GM19395 (cell line): ENCODE results near the gene KCNH2.

Experiments
- ATAC-seq: cut with Tn5 transposase; IDR thresholded peaks from one replicate; pipeline ENCODE4 v1.9.1; 2021; ENCODE audit warnings: mild to moderate bottlenecking, moderate library complexity; ENCODE audit not compliant: unreplicated experiment

The KCNH2 gene

DNA sequence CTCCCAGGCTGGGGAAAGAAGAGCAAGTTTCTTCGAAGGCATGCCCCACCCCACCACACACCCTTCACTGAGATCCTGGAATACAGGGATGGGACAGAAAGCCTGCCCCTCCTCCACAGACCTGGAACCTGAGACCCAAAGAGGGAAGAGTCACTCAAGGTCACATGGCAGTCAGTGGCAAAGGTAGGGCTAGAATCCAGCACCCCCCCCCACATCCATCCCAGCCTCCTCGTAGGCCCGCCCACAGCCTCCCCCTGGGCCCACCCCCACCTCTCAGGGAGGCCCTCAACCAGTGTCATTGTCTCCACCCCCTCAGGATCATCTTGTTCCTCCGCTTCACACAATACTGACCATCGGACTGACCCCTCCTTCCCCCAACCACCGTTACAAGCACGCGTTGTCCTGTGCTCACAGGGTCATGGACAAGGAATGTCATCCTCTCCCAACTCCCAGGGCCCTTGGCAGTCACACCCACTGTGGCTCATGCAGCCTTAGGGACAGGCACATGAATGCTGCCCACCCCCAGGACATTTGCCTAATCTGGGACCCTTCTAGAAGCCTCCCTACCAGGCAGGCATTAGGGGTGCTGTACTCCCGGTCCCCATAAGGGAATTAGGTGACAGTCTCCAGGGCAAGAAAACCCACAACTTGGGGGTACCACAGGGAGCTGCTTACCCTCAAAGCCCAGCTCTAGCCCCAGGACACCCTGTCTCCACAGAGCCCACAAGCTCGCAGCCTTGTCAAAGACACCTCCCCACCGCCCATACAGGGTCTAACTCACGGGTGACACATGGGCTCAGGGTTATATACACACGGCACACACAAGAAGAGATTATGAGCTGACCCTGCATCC is 1.4 kb downstream of the KCNH2 start:
- ATAC-seq = no peak

DNA sequence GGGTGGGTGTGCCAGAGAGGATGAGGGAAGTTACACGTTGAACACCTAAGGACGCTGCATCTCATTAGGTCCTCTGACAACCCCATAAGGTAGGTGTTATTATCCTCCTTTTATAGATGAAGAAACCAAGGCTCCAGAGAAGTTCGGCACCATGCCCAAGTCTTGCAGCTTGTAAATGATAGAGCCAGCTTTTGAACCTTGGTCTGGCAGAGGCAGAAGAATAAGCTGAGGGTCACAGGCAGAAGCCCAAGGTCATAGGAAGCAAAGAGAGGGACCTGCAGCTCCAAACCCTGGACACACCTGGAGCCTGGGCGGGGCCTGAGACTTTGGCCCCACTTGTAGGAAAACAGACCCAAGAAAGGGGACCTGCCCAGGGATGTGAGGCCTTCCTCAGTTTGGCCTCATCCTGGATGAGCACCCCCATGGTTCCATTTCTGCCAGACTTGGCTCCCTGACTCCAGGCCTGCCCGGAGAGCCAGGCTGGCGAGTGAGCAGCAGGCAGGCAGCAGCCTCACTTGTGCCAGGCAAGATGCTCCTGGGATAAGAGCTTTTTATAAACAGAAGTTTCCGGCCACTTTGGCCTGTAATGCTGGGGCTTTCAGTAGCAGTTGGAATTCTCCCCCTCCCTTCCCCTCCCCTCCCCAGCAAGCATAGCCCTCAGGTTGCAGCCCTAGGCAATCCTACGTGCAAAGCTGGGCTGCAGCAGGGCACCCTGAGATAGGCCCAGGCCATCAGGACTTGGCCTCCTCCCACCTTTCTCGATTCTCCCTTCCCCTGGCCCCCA is 2.4 kb downstream of the KCNH2 start:
- no peak for ATAC-seq

DNA sequence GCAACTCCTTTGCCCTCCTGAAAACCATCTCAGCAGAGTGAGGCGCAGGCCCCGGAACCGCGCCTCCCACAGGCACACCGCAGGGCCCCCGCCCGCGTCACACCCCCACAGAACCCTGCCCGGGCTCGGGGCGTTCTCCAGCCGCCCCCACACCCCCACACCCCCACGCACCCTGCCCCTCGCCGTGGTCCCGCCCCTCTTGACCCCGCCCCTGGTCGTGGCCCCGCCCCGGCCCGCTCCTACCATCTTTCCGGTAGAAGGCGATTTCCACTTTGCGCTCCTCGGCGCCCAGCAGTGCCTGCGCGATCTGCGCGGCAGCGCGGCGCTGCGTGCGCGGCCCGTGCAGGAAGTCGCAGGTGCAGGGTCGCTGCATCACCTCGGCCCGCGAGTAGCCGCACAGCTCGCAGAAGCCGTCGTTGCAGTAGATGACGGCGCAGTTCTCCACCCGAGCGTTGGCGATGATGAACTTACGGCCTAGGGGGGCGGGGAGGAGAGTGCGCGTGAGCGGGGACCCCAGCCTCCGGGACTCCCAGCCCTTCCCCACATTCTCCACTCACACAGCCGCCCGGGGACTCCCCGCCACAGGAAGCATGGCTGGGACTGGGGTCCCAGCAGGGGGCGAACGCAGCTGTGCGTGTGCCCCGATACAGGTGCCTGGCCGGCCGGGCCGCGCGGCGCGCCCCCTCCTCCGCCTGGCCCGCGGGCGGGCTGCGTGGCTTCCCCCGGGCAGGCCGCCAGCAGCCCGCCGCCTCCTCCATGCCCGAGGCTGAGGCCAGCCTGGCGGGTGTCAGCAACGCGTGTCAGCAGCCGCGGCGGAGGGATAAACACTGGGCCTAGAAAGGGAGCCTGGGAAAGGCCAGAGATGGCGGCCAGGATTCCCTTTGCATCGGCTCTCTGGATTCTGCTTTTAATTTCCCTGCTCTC is 3.4 kb downstream of the KCNH2 start:
- peak; percentile 65 for ATAC-seq

DNA sequence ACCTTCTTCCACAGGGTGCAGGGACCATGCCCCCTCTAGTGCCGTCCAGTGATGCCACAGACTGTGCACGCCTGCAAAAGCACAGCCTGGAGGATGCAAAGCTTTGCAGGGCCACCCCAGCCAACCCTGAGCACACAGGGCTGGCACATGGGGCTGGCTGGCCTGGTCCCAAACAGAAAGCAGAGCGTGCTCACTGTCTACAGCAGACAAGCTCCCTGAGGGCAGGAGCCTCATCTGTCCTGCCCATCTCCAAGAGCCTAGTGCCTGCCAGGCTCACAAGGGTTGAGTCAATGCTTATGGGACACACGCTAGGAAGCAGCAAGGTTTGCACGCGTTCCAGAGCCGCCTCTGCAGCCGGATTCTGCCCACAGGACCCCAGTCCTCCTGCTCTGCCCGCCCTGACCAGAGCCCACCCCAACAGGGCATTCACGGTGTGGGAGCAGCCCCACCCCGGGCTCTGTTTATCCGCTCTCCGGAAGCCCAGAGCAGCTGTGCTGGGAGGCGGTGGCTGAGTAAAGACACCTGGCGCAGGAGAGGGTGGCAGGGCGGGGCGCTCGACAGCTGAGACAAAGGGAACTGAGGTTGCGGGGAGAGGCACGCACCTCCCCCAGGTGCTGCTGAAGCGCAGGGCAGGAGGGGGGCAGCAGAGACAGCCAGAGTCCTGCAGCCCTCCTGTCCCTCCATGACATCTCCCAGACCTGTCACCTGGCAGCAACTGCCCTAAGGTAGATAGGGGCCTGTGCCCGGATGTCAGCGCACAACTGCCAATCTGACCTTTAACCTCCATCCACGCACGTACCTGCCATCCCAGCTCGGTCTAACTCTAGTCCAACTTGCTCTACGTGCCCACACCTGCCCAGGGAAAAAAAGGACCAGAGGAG is 4.3 kb downstream of the KCNH2 start:
- ATAC-seq = no peak

DNA sequence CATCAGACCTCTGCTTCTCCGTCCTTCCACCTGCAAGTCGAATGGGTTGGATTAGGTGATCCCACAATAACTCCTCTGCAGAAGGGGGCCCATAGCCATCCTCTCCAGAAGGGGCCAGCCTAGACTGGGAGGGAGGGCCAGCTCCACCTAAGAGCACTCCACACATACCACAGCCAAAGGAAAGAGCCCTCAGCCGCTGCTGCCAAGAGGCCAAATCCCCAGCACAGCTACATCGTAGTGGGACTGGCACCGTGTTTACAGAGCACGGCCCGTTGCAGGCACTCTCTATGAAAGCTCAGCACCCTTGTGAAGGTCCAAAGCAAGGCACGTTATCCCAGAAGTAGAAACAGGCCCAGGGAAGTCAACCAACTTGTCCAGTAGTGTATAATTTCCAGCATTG is 5.4 kb downstream of the KCNH2 start:
- no peak for ATAC-seq

DNA sequence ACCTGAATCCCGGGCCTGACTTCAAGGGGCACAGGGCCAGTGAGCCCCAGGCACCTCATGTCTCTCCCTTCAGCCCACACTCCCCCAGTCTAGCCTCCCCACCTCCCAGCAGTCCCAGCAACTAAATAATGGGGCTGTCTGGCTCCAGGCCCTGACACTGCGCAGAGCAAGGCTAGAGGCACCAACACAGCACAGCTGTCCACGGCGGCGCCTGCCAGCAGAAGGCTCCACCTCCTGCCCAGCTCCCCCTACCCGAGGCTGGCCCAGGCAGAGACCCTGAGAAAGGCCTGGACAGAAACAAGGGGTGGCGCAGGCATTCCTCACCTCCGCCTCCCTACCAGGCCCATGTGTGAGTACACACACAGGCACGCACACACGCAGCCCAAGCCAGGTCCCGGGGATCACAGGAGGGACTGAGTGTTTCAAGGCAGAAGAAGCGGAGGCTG is 6.1 kb downstream of the KCNH2 start:
- ATAC-seq = no peak

DNA sequence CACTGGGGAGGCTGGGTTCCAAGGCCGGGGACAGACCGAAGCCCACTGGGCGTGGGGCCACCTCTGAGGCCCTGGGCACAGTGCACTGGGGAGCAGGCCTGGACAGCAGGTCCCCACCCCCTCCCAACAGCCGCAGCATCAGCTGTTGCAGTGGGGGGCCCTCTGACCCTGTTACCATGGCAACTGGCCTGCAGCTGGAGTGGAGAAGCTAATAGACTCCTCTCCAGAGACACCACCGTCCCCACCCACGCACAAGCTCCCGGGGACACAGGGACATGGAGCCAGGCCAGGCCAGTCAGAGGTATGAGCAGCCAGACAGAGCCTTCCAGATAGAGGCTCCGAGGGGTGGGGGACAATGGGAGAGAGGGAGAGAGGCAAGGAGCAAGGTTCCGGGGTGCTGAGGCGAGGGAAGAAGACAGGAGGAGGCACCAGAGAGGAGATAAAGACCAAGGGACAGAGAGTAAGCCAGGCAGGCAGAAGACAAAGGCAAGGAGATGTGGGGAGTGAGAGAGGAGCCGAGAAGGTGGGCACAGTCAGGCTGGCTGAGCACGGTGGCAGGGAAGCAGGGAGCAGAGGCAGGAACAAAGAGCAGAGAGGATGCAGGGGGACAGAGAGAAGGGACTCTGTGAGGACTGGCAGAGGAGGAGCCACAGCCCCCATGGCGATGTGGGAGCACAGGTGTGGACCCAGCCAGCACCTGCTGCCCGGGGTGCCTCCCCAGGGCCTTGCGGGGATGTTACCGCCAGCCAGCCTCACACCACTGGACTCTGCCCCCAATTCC is 6.7 kb downstream of the KCNH2 start:
- no peak for ATAC-seq

DNA sequence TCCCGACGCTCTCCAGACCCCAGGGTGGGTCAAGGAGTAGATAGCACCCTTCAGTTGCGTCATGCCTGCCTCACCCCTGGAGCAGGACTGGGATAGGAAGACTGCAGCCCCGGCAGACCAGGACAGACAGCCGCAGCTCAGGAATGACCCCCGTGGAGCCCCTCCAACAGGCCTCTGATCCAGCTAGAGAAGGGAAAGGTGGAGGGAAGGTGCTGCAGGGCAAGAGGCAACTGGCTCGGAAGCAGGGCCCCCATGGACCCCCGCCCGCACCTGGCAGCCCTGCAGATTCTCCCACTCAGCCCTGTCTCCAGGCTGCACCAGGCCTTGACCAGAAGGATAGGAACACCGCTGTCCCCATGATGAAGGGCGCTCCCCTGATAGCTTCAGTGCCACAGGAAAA is 7.7 kb downstream of the KCNH2 start:
- ATAC-seq = no peak

DNA sequence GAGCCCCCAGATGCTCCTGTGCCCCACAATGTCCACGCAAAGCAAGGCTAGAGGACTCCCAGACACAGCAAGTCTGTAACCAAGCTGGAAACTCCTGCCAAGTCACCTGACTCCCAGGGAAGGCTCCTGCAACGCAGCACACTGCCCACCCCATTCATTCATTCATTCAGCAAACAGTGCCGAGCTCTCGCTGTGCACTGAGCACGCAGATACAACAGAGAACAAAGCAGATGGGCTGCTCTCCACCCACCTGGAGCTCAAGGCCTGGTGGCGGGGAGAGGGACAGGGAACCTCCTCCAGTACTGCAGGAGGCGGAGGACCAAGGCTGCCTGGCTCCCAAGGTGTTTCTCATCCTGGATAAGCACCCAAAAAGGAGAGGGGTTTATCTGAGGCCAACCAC is 8.6 kb downstream of the KCNH2 start:
- no peak for ATAC-seq

DNA sequence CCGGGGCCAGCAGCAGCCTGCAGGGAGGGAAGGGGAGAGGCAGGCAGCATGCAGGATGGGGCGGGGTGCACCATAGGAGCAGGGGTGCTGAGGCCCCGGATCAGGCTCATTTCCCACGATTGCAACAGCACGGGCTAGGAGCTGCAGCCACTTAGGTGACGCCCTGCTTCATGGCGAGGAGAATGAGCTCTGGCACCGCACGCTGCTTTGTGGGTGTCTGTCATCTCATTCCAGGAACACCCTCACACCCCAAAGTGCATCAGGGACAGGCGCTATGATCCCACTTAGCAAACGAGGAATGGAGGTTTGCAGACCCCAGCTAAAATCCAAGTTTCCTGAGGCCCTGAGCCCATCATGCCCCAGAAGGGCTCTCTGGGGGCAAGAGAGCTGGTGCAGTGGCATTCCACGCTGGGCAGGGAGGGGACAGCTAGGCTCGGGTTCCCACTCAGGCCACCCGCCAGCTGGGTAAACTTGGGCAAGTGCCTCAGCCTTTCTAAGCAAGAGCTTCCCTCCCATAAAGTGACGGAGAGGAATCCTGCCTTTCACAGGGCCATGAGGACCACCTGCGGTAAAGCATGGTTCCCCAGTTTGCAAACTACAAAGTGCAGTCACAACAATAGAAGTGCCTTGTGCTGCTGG is 9.3 kb downstream of the KCNH2 start:
- no peak for ATAC-seq

DNA sequence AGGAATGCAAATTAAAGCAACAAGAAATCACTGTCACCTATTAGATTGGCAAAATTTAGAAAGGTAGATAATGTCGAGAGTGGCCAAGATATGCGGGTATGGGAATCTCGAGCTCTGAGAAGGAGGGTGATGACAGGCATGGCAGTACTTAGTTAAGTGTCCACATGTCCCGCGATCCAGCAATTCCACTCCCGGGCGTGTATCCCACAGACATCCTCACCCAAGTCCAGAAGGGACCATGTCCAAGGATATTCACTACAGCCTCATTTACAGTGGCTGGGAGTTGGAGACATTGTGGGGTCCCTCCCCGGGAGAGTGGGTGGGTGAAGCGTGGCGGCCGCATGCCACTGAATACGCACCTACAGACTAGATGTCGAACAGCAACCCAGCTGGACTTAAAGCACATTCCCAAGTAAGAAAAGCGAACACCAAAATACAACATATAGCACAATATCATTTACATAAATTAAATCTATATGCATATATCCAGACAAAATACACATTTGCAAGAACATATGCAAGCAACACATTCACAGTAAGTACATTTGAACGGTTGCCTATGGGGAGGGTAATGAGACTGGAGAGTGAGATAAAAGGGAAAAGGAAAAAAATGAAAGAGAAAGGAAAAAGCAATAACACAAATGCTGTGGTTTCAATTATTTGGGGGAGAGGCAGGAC is 9.9 kb downstream of the KCNH2 start:
- no peak for ATAC-seq

DNA sequence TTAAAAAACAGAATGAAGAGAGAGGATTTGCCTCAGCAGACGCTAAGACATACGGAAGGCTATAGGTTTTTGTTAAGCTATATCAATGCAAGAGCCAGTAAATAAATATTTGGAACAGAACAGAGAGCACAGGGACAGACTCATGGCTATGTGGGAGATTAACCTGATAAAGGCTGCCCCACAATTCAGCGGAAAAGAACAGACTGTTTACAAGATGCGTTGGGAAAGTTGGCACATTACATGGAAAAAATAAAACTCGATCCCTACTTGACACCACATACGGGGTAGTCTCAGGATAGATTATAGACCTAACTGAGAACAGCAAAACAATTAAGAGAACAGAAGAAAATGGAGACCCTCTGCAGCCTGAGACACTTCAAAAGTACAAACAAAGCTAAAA is 10.8 kb downstream of the KCNH2 start:
- ATAC-seq = no peak

DNA sequence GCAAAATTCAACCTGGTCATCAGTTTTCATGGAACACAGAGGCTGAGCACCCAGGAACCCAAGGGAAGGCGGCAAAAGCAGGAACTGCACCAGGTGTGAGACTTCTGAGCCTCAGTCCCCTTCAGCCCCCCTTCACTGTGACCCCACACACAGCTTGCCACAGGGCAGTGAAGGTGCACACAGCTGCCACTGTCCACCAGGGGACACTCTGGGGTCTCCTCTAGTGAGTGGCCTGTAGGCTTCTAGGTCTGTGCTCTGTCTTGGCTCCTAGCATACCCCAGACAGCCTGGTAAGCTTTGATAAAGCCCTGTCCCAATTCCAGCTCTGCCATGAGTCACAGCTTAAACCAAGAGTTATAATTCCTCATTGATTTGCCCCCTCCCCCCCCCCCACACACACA is 12.1 kb downstream of the KCNH2 start:
- no peak for ATAC-seq

DNA sequence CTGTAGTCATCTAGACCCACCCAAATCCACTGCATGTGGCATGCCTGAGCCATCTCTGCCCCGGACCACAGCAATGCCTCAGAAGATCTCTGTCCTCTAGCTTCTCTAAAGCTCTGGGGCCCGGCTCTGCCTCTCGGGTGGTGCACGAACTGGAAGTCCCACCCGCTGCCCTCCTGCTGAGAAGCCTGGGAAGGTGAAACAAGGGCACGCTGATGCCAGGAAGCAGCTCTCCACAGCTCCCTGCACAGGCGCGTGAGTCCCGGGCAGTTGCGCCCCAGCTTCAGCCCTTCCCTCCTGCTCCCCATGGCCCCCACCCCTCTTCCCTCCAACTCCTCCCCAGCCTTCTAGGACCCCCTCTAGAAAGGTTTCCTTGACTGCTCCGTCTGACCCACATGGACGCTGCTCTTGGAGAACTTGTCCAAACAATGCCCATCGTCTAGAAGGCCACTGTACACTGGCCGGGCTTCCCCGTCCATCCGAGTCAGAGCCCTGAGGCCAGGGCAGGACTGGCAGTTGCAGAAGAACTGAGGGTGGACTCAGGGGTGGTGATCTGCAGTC is 12.8 kb downstream of the KCNH2 start:
- ATAC-seq = no peak

DNA sequence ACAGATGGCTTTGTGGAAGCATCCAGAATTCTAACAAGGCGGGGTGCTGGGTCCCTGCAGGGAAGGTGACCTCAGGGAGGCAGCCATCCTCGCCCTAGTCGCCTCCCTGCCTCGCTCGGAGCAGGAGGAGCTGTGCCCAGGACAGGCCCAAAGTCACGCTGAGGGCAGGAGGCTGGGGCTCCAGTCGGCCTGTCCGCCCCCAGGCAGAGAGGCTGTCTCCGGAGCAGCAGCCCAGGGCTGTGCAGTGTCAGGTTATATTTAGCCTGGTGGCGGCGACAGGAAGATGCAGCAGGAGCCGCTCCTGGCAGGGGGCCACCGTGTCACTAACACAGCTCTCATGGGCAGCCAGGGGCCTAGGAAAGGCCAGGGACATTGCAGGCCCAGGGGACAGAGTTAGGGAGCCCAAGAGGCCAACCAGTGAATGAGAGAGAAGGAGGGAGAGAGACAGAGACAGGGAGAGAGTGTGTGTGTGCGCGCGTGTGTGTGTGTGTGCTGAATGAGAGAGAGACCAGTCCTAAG is 13.5 kb downstream of the KCNH2 start:
- no peak for ATAC-seq

DNA sequence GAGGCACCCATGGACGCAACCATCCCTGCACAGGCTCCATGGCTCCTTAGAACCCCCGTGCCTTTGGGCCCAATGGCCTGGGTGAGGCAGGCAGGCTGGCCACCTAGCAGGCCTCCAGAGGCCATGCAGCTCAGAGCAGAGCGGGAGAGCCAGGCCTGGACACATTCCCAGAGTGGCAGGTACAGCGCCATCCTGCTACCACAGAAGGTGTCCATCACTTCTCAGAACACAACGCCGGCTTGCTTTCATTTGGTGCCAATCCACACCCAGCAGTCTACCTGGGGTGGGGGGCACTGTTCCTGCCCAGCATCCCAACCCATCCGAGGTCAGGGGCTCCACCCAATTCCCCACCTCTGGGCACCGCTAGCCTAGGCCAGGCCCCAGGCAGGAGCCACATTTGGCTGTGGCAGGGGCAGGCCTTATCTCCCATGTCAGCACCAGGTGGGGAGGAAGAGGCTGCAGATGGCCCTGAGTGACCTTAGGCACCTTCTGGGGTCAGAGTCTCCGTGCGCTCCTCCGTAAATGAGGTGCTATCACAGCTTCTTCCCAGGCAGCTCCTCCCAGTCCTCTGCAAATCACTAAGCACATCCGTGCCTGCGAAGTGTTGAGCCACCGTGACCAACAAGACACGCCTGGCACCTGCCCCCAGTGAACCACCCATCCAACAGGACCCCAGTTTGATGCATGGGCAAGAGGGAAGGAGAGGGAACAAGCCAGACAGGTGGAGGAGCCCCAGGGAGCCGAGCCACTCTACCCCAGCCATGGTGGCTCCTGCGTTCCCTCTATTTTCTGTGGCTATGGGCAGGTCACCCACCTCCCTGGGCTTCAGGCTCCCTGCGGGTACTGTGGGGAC is 14.2 kb downstream of the KCNH2 start:
- no peak for ATAC-seq
